Keratinocyte (primary cell): ENCODE data around the gene AADACL2.

ENCODE experiments used
- CTCF ChIP-seq, 3 experiments: IDR thresholded peaks in 1 of 3; conservative IDR thresholded peaks in 1 of 3; optimal IDR thresholded peaks in 1 of 3; 2 replicates in 2 of 3; 3 replicates in 1 of 3; pipeline versions ENCODE3 to v1.5.1; 2011; ENCODE audit warnings: low read length in 3 of 3, mild to moderate bottlenecking in 3 of 3, moderate library complexity in 2 of 3, control low read depth in 1 of 3, inconsistent platforms in 1 of 3; ENCODE audit not compliant: insufficient read depth in 2 of 3; ENCODE audit errors: extremely low read depth in 1 of 3
- EZH2 ChIP-seq: IDR thresholded peaks from one replicate; pipeline ENCODE4 v1.6.1; 2012; ENCODE audit warnings: inconsistent platforms, mild to moderate bottlenecking, low read length, moderate library complexity

GRCh38 chr3:151776259-151776740 is 42.6 kb downstream of the AADACL2 start:
- TF ChIP-seq CTCF (optimal IDR thresholded peaks at IDR 0.05 in 1 of 3, IDR thresholded peaks at IDR 0.05 in 1 of 3, conservative IDR thresholded peaks at IDR 0.05 in 1 of 3; ENCODE audit: extremely low read depth in 1 of 3, insufficient read depth in 2 of 3, low read length in 3 of 3) = no peak
- no peak for TF ChIP-seq EZH2
